Measurements from ENCODE around the gene LRRFIP1. TPM values are rescaled to one million over a fixed set of nuclear protein-coding genes. Genes with fewer than 3 reads are reported as not detected.
"Not testable (repeated sequence)": the region's sequence is repeated elsewhere in the genome, so short reads cannot be mapped to it uniquely, and the experiment has no call there.

The LRRFIP1 gene
- total RNA-seq, 2 donors from 2014 or later = 180 to 357 TPM

- intact Hi-C loops (cut with DNase I) = no loop called here
- DNase-seq (ENCODE audit: low spot score) = peak; percentile 60
Observed at GRCh38 chr2:237766340-237766739, 139.0 kb downstream of the LRRFIP1 start.

DNA sequence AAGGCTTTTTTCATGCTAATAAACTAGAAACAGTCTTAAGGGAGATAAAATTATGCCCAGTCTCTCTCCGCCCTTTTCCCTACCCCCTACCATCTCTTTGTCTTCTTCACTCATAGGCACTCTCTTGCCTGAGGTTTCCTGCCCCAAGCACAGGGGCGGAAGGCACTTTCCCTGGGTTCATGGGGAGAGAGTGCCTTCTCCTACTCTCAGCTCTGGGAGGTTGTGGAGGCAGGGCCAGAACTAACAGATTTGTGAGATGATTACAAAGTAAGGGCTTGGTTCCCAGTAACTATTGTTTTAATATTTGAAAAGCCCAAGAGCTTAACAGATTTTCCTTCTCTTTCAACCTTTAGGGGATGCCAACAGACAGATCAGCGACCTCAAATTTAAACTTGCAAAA is 145.1 kb downstream of the LRRFIP1 start:
- intact Hi-C loops (cut with DNase I) = no loop called here
- no peak for DNase-seq (ENCODE audit: low spot score)

- DNase-seq (ENCODE audit: low spot score) = no peak
- intact Hi-C loops (cut with DNase I) = no loop called here
Observed at GRCh38 chr2:237773826-237774225, 146.4 kb downstream of the LRRFIP1 start.

GRCh38 chr2:237774811-237775553 is 147.6 kb downstream of the LRRFIP1 start:
- no peak for DNase-seq (ENCODE audit: low spot score)
- intact Hi-C loops (cut with DNase I) = no loop called here

DNA sequence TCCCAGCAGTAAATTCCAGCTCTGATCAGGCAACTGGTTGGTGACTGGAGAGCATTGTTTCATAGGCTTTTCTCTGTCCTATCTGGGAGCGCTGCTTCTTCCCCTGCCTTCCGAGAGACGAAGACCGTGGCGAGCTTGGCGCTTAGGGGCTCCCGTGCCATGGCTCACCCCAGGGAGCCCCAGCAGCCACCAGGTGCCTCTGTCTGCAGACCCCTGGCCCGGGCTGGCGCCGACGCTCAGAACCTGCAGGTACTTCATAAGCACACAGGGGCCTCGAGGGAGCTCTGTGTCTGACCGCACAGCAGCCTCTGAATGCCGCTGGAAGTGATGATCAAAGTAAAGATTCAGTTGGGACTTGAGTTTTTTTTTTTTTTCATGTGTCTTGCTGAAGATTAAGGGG is 152.1 kb downstream of the LRRFIP1 start:
- intact Hi-C loops (cut with DNase I) = no loop called here
- DNase-seq (ENCODE audit: low spot score) = no peak

- DNase-seq (ENCODE audit: low spot score) = no peak
- intact Hi-C loops (cut with DNase I) = no loop called here
Observed at GRCh38 chr2:237782181-237782580, 154.8 kb downstream of the LRRFIP1 start.

- DNase-seq (ENCODE audit: low spot score); intact Hi-C loops (cut with DNase I): not testable (repeated sequence)
Observed at GRCh38 chr2:237783678-237784077, 156.3 kb downstream of the LRRFIP1 start.

DNA sequence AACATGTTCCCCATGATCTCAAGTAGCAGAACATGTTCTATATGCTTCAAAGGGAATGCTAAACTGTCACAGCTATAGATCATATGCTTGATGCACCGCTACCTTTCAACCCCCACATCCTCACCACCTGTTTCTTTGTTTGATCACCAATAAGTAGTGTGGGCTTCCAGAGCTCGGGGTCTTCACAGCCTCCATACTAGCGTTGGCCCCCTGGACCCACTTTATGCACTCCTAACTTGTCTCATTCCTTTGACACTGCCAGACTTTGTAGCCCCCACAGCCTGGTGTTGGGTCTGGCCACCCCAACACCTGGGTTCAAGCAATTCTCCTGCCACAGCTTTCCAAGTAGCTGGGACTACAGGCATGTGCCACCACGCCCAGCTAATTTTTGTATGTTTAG is 159.5 kb downstream of the LRRFIP1 start:
- DNase-seq (ENCODE audit: low spot score) = no peak
- intact Hi-C loops (cut with DNase I) = no loop called here

- DNase-seq (ENCODE audit: low spot score) = no peak
- intact Hi-C loops (cut with DNase I) = no loop called here
Observed at GRCh38 chr2:237790353-237790752, 163.0 kb downstream of the LRRFIP1 start.

GRCh38 chr2:237791977-237792727 is 164.8 kb downstream of the LRRFIP1 start:
- DNase-seq (ENCODE audit: low spot score) = no peak
- intact Hi-C loops (cut with DNase I) = no loop called here

- no peak for DNase-seq (ENCODE audit: low spot score)
- intact Hi-C loops (cut with DNase I) = no loop called here
Observed at GRCh38 chr2:237797253-237797652, 169.9 kb downstream of the LRRFIP1 start.

DNA sequence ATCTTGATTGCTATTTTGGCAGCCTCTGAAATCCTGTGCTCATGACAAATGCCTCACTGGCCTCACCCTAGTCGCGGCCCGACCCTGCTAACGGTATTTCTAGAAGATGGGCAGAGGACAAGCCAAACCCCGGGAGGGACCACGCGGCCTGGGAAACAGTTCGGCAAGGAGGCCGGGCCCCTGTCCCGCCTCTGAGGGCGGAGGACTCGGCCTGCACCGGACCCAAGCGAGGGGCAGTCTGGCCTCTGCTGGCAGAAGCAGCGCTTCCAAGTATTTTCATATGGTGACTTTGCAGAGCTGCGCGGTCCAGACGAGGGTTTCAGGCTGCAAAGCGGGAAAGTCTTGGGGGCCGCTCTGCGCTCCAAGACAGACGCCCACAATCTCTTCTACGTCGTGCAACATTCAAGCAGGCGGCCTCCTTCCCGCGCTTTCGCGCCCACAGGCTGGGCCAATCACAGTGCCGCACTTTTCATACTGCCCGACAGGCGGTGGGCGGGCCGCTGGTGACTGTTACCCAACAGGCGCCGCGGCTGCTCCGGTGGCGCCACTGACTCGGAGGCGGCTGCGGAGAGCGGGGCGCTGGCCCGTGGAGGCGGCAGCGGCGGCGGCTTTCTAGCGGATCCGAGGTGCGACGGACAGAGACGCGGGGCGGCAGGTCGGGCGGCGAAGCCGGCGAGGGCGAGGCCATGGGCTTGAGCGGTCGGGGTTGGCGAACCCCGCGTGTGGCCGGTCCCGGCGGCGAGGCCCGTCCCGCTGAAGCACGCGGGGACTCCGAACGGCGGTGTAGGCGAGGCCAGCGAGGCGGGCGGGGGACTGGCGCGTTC is 171.1 kb downstream of the LRRFIP1 start, which contains the start of gene RBM44:
Gene RBM44, plus strand, starts transcription at position 544 of the 824 bp plus-strand sequence. CDS start 14,831 bp downstream, outside the sequence.
- intact Hi-C loops (cut with DNase I) = no loop called here
- no peak for DNase-seq (ENCODE audit: low spot score)

DNA sequence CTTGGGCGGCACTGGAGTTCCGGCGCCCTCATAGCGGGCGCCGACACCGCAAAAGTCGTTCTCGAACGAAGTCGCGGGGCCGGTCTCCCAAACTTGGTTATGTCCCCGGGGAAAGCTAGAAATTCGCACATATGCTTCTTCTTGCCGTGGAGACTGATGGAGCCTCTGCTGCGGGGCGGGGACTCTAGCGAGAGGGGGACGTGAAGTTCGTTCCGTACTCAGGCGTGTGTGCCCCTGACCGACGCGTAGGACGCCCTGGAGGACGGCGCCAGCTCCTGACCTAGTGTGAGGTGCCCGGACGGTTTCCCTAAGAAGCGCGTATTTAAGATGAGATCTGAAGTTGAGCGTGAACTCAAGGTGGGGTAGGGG is 171.7 kb downstream of the LRRFIP1 start:
- intact Hi-C loops (cut with DNase I) = no loop called here
- DNase-seq (ENCODE audit: low spot score) = peak; percentile 78

DNA sequence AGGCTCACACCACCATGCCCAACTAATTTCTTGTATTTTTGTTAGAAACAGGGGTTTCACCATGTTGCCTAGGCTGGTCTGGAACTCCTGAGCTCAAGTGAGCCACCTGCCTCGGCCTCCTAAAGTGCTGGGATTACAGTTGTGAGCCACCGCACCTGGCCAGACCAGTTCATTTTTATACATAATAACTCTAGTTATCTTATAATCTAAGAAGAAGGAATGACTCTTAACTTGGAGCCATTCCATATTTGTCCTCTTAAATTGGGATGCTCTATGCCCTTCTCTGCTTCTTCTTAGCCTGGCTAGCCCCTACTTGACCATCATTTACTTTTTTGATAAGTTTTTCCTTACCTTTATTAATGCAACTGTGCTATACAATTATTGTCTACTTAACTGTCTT is 174.1 kb downstream of the LRRFIP1 start:
- intact Hi-C loops (cut with DNase I) = no loop called here
- no peak for DNase-seq (ENCODE audit: low spot score)

DNA sequence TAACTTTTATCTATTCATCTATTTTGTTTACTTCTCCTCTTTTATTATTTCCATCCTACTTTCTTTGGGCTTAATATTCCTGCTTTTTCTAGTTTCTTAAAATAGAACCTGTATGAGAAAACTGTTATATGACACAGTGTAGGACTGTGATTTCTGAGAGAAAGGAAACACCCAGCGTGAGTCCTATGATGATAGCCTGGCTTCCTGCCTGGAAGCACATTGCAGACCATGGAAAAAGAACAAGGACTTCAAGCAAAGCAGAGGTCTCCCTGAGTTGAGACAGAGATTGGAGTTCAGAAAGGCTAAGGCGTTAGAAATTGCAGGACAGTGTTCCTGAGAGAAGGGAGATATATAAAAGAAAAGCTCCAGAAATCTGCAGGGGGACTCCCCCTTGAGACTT is 178.9 kb downstream of the LRRFIP1 start:
- DNase-seq (ENCODE audit: low spot score) = no peak
- intact Hi-C loops (cut with DNase I) = no loop called here

DNA sequence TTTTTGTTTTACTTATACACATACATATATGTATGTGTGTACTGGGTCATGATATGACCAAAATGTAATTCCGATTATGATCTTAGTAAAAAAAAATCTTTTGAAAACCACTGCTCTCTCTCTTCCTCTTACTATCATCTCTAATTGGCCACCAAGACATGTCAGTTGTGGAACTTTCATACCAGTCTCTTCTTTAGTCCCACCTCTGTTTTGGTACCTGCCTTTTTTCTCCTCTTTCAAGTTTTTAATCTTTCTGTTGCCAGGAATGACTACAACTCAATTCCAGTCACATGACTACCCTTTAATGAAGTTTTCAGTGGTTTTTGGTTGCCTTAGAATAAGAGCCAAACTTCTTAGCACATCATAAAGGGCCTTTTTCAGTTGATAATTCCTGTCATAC is 188.2 kb downstream of the LRRFIP1 start:
- no peak for DNase-seq (ENCODE audit: low spot score)
- intact Hi-C loops (cut with DNase I) = no loop called here

DNA sequence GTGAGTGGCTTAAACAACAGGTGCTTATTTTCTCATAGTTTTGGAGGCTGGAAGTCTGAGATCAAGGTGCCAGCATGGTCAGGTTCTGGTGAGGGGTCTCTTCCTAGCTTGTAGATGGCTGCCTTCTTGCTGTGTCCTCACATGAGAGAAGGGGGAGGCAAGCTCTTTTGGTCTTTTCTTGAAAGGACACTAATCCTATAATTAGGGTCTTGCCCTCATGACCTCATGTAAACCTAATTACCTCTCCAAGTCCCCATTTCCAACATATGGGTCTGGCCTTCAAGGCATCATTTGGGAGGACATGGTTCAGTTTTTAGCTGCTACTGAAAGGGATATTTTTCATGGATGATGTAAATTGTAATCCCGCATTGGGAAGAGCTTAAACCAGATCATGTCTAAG is 189.1 kb downstream of the LRRFIP1 start:
- intact Hi-C loops (cut with DNase I) = no loop called here
- DNase-seq (ENCODE audit: low spot score) = no peak

DNA sequence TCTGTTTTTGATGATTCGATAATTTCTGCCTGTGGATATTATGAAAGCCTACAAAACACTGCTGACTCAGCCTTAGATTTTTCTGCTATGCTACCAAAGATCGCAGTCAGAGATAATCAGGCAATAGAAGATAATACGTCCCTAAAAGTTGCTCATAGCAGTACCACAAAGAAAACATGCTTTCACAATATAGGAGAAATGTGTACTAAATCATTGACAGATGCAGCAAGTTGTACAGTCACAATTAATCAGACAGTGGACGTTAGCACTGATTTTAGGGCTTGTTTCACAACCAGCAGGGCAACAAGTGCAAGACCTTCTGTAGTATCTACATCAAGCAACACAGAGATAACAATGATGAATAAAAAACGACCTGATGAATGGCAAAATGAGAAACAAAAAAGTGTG is 190.7 kb downstream of the LRRFIP1 start:
- intact Hi-C loops (cut with DNase I) = no loop called here
- no peak for DNase-seq (ENCODE audit: low spot score)

DNA sequence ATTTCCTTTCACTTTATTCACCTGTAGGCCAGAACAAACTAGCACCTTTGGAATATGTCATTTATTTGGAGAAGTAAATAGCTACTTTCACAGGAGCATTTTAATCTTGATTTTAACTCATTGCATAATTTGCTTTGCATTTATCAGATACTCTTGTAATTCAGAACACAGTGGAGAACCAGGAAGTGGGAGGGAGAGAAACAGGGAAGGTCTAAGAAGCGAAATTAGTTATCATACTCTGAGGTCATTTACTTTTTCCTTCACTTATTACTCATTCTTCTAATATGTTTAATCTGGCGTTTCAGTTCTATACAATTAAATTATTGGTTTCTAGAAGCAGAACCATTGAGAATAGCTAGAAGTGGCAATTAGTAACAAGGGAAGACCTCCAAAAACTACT is 191.8 kb downstream of the LRRFIP1 start:
- no peak for DNase-seq (ENCODE audit: low spot score)

DNA sequence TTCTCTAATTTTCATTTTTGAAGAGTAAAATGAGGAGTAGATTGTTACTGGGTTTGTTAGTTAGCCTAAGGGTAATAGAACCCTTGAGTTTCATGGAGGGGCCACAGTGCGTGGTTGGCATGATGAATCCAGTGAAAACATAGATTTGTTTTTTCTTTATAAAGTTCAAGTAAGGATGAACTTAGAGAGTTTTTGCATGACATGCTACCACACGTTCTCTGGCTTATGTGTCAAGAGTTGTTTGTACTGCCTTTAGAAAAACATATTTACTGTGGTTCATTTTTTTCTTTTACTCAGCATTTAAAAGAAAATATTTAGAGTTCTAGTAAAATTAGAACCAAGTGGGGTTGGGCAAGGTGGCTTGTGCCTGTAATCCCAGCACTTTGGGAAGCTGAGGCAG is 193.0 kb downstream of the LRRFIP1 start:
- DNase-seq (ENCODE audit: low spot score) = no peak
- intact Hi-C loops (cut with DNase I) = no loop called here

More for the DNA sequence above, 191.8 kb downstream of the LRRFIP1 start:
- intact Hi-C loops (cut with DNase I) = no loop called here
